GM23338 (cell line): Measurements from ENCODE around the gene EPHA8.

Experiments
- CREB1 ChIP-seq: fragments of 250-450 bp; sonication (Bioruptor Pico); IDR thresholded peaks from 2 replicates; pipeline ENCODE4 v1.5.0; 2020; ENCODE audit warnings: low read depth, mild to moderate bottlenecking, moderate library complexity
- EZH2 ChIP-seq: fragments of 200-600 bp; sonication (generic); IDR thresholded peaks from one replicate; pipeline ENCODE4 v1.8.0; 2017; ENCODE audit warnings: antibody characterized with exemption, mild to moderate bottlenecking, low read depth; ENCODE audit not compliant: unreplicated experiment
- EZH2phosphoT487 ChIP-seq: fragments of 200-600 bp; sonication (generic); IDR thresholded peaks from one replicate; pipeline ENCODE4 v1.8.1; 2018; ENCODE audit warnings: antibody characterized with exemption; ENCODE audit not compliant: unreplicated experiment
- JUNB ChIP-seq: IDR thresholded peaks from one replicate; pipeline ENCODE4 v1.6.1; 2016; ENCODE audit warnings: antibody characterized with exemption; ENCODE audit not compliant: unreplicated experiment
- POLR2AphosphoS5 ChIP-seq: IDR thresholded peaks from 2 replicates; pipeline ENCODE4 v1.6.1; 2016; ENCODE audit warnings: antibody characterized with exemption, low read depth
- REST ChIP-seq: IDR thresholded peaks from one replicate; pipeline ENCODE4 v1.6.1; 2018; ENCODE audit warnings: antibody characterized with exemption; ENCODE audit not compliant: unreplicated experiment
- STAT1 ChIP-seq: IDR thresholded peaks from one replicate; pipeline ENCODE4 v1.6.1; 2016; ENCODE audit warnings: antibody characterized with exemption; ENCODE audit not compliant: unreplicated experiment
- TF ChIP-seq, protein P1 (sequence below), 2 experiments: fragments of 200-600 bp in 1 of 2; sonication (generic) in 1 of 2; conservative IDR thresholded peaks; 2 replicates each; pipeline versions ENCODE4 v1.5.1 to v1.6.1; 2016 to 2017; ENCODE audit warnings: antibody characterized with exemption in 2 of 2, low read depth in 2 of 2, mild to moderate bottlenecking in 2 of 2, moderate library complexity in 1 of 2

DNA sequence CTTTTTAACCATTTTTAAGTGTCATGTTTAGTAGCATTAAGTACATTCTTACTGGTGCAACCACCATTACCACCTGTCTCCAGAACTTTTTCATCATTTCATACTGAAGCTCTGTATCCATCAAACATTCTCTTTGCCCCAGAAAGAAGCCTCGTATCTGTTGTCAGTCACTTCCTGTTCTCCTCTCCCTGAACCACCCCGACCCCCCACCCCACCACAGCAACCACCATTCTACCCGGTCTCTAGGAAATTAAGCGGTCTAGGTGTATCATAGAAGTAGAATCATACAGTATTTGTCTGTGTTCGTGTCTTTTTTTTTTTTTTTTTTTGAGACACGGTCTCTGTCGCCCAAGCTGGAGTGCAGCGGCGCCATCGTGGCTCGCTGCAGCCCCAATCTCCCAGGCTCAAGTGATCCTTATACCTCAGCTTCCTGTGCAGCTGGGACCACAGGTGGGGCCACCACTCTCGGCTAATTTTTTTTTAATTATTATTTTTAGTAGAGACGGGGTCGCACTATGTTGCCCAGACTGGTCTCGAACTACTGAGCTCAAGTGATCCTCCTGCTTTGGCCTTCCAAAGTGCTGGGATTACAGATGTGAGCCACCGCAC, 23.7 kb upstream of the EPHA8 start:
- TF ChIP-seq, protein P1, sequence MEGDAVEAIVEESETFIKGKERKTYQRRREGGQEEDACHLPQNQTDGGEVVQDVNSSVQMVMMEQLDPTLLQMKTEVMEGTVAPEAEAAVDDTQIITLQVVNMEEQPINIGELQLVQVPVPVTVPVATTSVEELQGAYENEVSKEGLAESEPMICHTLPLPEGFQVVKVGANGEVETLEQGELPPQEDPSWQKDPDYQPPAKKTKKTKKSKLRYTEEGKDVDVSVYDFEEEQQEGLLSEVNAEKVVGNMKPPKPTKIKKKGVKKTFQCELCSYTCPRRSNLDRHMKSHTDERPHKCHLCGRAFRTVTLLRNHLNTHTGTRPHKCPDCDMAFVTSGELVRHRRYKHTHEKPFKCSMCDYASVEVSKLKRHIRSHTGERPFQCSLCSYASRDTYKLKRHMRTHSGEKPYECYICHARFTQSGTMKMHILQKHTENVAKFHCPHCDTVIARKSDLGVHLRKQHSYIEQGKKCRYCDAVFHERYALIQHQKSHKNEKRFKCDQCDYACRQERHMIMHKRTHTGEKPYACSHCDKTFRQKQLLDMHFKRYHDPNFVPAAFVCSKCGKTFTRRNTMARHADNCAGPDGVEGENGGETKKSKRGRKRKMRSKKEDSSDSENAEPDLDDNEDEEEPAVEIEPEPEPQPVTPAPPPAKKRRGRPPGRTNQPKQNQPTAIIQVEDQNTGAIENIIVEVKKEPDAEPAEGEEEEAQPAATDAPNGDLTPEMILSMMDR (conservative IDR thresholded peaks at IDR 0.05; ENCODE audit: low read depth in 2 of 2) = no peak
- no peak for TF ChIP-seq EZH2phosphoT487
- TF ChIP-seq CREB1 (CRISPR knock-in tag) = no peak
- no peak for TF ChIP-seq EZH2
- no peak for TF ChIP-seq POLR2AphosphoS5
- no peak for TF ChIP-seq REST
- no peak for TF ChIP-seq JUNB
- TF ChIP-seq STAT1 = no peak
